AG10803 (cell line): Measurements from ENCODE around the gene MMP25.
A peak's percentile ranks its signal among the peaks of the same experiment; 100 is the strongest.

ENCODE experiments used
- DNase-seq: peaks from one replicate; pipeline ENCODE4 v3.0.0; 2010; ENCODE audit warnings: low read depth
- H3K4me3 ChIP-seq: 2 replicates; pipeline ENCODE4 v1.5.1; 2011; ENCODE audit warnings: mild to moderate bottlenecking, low read length, control low read depth
- TF ChIP-seq, protein P1 (sequence below): conservative IDR thresholded peaks from 2 replicates; pipeline ENCODE4 v1.5.1; 2011; ENCODE audit warnings: mild to moderate bottlenecking, low read length, control low read depth, inconsistent platforms

MMP25 gene

DNA sequence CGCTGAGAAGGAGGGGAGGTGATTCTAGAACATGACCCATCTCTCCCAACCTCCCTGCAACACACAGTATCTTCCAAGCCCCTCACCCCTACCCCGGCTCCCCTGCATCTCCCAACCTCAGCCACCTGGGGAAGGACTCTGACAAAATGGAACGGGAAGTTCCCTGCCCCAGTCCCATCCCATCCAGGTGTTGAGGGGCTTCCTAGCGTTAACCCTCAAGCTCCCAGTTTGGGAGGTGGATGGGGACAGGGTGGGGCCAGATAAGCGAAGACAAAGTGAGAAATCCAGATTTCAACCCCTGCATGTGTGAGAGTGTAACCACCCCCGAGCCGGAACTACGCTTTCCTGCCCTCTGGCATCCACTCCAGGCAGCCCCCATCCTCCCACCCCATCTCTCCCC lies 50.9 kb downstream of the MMP25 start:
- TF ChIP-seq, protein P1, sequence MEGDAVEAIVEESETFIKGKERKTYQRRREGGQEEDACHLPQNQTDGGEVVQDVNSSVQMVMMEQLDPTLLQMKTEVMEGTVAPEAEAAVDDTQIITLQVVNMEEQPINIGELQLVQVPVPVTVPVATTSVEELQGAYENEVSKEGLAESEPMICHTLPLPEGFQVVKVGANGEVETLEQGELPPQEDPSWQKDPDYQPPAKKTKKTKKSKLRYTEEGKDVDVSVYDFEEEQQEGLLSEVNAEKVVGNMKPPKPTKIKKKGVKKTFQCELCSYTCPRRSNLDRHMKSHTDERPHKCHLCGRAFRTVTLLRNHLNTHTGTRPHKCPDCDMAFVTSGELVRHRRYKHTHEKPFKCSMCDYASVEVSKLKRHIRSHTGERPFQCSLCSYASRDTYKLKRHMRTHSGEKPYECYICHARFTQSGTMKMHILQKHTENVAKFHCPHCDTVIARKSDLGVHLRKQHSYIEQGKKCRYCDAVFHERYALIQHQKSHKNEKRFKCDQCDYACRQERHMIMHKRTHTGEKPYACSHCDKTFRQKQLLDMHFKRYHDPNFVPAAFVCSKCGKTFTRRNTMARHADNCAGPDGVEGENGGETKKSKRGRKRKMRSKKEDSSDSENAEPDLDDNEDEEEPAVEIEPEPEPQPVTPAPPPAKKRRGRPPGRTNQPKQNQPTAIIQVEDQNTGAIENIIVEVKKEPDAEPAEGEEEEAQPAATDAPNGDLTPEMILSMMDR = no peak
- H3K4me3 ChIP-seq = no peak overlapping the region
- DNase-seq = no peak

- TF ChIP-seq, protein P1 = no peak
- H3K4me3 ChIP-seq = peak within 1 kb of the TSS; percentile 30; the same call in 1 of the 2 replicates
- no peak for DNase-seq
Measured at GRCh38 chr16:3098459-3099394, 52.4 kb downstream of the MMP25 start, which contains the start of gene ZSCAN10. TSS of gene ZSCAN10 (minus strand) at chr16:3099294. CDS start at chr16:3092937, 6,357 bp downstream.

- H3K4me3 ChIP-seq = no peak overlapping the region
- TF ChIP-seq, protein P1 = no peak
- DNase-seq = no peak
Measured at GRCh38 chr16:3099395-3099731, 53.0 kb downstream of the MMP25 start.

DNA sequence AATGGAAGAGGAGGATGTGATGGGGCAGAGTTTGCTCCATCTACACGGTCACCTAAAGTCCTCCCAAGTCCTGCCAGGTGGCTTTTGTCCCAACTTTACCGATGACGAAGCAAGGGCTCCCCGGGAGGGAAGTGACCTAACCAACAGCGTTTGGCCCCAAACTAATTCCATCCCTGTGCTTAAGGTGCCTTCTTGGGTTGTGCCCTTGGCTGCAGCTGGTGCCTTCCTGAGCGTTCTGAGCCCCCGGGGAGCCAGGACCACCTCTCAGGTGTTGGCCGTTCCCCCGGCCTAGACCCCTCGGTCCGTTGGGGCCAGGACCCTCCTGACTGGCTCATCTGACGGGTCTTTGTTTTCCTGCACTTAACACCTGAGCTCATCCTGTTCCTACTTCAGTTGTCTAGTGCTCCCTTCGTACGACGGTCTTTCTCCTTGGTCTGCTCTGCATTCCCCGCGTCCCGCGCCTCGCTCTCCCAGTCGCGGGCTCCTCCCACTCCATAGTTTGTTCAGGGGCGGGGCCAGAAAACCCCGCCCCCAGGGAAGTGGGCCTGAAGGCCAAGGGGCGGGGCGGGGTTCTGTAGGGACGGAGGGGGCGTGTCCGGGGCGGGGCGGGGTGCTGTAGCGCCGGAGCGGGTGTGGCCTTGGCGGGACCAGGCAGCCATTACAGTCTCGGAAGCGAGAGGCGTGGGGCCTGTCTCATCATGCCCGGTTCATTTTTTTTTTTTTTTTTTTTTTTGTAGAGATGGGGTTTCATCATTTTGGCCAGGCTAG lies 53.6 kb downstream of the MMP25 start:
- TF ChIP-seq, protein P1 = no peak
- H3K4me3 ChIP-seq = peak overlapping the region; percentile 30; the same call in 1 of the 2 replicates
- DNase-seq = peak; percentile 82

GRCh38 chr16:3101018-3101840 lies 54.9 kb downstream of the MMP25 start:
- TF ChIP-seq, protein P1 = peak; percentile 63
- H3K4me3 ChIP-seq = no peak overlapping the region
- DNase-seq = peak; percentile 23

- TF ChIP-seq, protein P1 = no peak
- H3K4me3 ChIP-seq = no peak overlapping the region
- no peak for DNase-seq
Measured at GRCh38 chr16:3101841-3102470, 55.6 kb downstream of the MMP25 start.
